ENCODE data around the gene ZNF555.

Gene ZNF555

GRCh38 chr19:2820112-2820702, 21.1 kb upstream of the ZNF555 start:
- no peaks in the 10 kb centered on the region for H3K9me3 ChIP-seq (ENCODE audit: insufficient read depth, low read length, severe bottlenecking)
- peaks cover 19% of the 10 kb centered on the region for H3K4me1 ChIP-seq (ENCODE audit: insufficient read depth, low read length)
- H3K4me3 ChIP-seq (ENCODE audit: low read depth in 1 of 2, low read length in 2 of 2) = peak overlapping the region; percentile 68 to 70; a peak in 3 of 4 replicates
- peak overlapping the region; percentile 77 for H3K9ac ChIP-seq (ENCODE audit: low read depth, low read length)
- H3K27me3 ChIP-seq (ENCODE audit: insufficient read depth, low read length, poor library complexity) = no peaks in the 10 kb centered on the region
- no peak for TF ChIP-seq EZH2 (IDR thresholded peaks at IDR 0.05; ENCODE audit: borderline replicate concordance, low read depth, low read length, severe bottlenecking)
- TF ChIP-seq, protein P1, sequence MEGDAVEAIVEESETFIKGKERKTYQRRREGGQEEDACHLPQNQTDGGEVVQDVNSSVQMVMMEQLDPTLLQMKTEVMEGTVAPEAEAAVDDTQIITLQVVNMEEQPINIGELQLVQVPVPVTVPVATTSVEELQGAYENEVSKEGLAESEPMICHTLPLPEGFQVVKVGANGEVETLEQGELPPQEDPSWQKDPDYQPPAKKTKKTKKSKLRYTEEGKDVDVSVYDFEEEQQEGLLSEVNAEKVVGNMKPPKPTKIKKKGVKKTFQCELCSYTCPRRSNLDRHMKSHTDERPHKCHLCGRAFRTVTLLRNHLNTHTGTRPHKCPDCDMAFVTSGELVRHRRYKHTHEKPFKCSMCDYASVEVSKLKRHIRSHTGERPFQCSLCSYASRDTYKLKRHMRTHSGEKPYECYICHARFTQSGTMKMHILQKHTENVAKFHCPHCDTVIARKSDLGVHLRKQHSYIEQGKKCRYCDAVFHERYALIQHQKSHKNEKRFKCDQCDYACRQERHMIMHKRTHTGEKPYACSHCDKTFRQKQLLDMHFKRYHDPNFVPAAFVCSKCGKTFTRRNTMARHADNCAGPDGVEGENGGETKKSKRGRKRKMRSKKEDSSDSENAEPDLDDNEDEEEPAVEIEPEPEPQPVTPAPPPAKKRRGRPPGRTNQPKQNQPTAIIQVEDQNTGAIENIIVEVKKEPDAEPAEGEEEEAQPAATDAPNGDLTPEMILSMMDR (IDR thresholded peaks at IDR 0.05; ENCODE audit: borderline replicate concordance, extremely low read depth, low read length, poor library complexity, severe bottlenecking) = no peak
- peaks cover 6% of the 10 kb centered on the region for H3K79me2 ChIP-seq (ENCODE audit: insufficient read depth, low read length)
- H3K4me2 ChIP-seq (ENCODE audit: insufficient read depth, low read length) = peak overlapping the region; percentile 76
- peak overlapping the region; percentile 61 for H2AFZ ChIP-seq (ENCODE audit: low read depth, low read length)
- H3K27ac ChIP-seq (ENCODE audit: low read length) = peak overlapping the region; percentile 54
- ATAC-seq (ENCODE audit: insufficient read depth, low read depth) = peak; percentile 35
- H4K20me1 ChIP-seq (ENCODE audit: insufficient read depth, low read length) = no peaks in the 10 kb centered on the region
- H3K36me3 ChIP-seq (ENCODE audit: insufficient read depth, low read length) = peaks cover 10% of the 10 kb centered on the region
- DNase-seq = peak; percentile 43

DNA sequence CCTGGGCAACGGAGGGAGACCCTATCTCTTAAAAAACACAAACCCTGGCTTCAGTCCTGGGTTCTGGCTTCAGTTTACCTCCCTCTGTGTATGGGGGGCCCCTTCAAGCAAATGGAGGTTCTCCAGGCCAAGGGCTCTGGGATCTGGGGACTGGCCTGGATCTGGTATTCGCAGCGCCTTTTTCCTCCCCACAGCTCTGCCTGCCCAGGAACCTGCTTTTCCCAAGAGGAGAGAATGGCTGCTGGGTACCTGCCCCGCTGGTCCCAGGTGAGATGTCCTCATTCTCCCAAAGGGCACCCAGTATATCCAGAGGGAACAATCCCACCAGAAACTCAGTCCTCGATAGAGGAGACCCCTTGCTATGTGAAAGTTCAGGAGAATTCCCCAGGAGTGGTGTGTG, 18.4 kb upstream of the ZNF555 start:
- Histone ChIP-seq H4K20me1 (ENCODE audit: insufficient read depth, low read length) (no peaks in the 10 kb centered on the region), H3K9me3 (ENCODE audit: insufficient read depth, low read length, severe bottlenecking) (no peaks in the 10 kb centered on the region), H3K79me2 (ENCODE audit: insufficient read depth, low read length) (peaks cover 6% of the 10 kb centered on the region), H3K4me1 (ENCODE audit: insufficient read depth, low read length) (peaks cover 19% of the 10 kb centered on the region), H3K4me2 (ENCODE audit: insufficient read depth, low read length) (no peak overlapping the region), H2AFZ (ENCODE audit: low read depth, low read length) (no peak overlapping the region), H3K27me3 (ENCODE audit: insufficient read depth, low read length, poor library complexity) (no peaks in the 10 kb centered on the region), H3K36me3 (ENCODE audit: insufficient read depth, low read length) (peaks cover 21% of the 10 kb centered on the region), H3K27ac (ENCODE audit: low read length) (no peak overlapping the region), H3K9ac (ENCODE audit: low read depth, low read length) (no peak overlapping the region), H3K4me3 (ENCODE audit: low read depth in 1 of 2, low read length in 2 of 2) (no peak overlapping the region)
- ATAC-seq (ENCODE audit: insufficient read depth, low read depth) (no peak), DNase-seq (no peak)
- no peak for TF ChIP-seq EZH2 (IDR thresholded peaks at IDR 0.05; ENCODE audit: borderline replicate concordance, low read depth, low read length, severe bottlenecking)

GRCh38 chr19:2823646-2824045, 17.6 kb upstream of the ZNF555 start:
- Histone ChIP-seq H3K9me3 (ENCODE audit: insufficient read depth, low read length, severe bottlenecking) (no peaks in the 10 kb centered on the region), H2AFZ (ENCODE audit: low read depth, low read length) (no peak overlapping the region), H3K79me2 (ENCODE audit: insufficient read depth, low read length) (peaks cover 6% of the 10 kb centered on the region), H3K4me1 (ENCODE audit: insufficient read depth, low read length) (peaks cover 19% of the 10 kb centered on the region), H3K4me2 (ENCODE audit: insufficient read depth, low read length) (no peak overlapping the region), H3K4me3 (ENCODE audit: low read depth in 1 of 2, low read length in 2 of 2) (no peak overlapping the region), H3K27me3 (ENCODE audit: insufficient read depth, low read length, poor library complexity) (no peaks in the 10 kb centered on the region), H3K36me3 (ENCODE audit: insufficient read depth, low read length) (peaks cover 24% of the 10 kb centered on the region), H4K20me1 (ENCODE audit: insufficient read depth, low read length) (no peaks in the 10 kb centered on the region), H3K9ac (ENCODE audit: low read depth, low read length) (no peak overlapping the region), H3K27ac (ENCODE audit: low read length) (no peak overlapping the region)
- no peak for DNase-seq
- TF ChIP-seq, protein P1 (IDR thresholded peaks at IDR 0.05; ENCODE audit: borderline replicate concordance, extremely low read depth, low read length, poor library complexity, severe bottlenecking) = no peak
- ATAC-seq (ENCODE audit: insufficient read depth, low read depth) = no peak

DNA sequence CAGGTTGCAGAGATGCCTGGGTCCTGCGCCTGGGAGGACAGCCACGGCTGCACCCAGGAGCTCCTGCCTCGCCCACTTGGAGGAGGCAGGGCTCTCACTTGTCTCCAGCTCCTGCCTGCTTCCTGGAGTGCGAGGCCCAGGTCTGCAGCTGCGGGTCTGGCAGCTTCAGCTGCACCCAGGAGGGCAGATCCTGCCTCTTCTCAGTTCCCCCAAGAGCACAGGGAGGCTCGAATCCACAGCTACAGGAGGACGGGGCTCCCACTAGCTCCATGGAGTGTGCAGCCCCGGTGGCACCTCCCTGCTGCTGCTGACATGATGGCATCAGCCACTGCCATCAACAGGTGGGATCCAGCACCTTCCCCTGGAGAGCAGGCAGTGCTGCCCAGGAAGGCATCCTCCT, 17.1 kb upstream of the ZNF555 start:
- H3K4me3 ChIP-seq (ENCODE audit: low read depth in 1 of 2, low read length in 2 of 2) = no peak overlapping the region
- DNase-seq = no peak
- H4K20me1 ChIP-seq (ENCODE audit: insufficient read depth, low read length) = no peaks in the 10 kb centered on the region
- H2AFZ ChIP-seq (ENCODE audit: low read depth, low read length) = no peak overlapping the region
- peaks cover 6% of the 10 kb centered on the region for H3K79me2 ChIP-seq (ENCODE audit: insufficient read depth, low read length)
- no peaks in the 10 kb centered on the region for H3K27me3 ChIP-seq (ENCODE audit: insufficient read depth, low read length, poor library complexity)
- peaks cover 18% of the 10 kb centered on the region for H3K4me1 ChIP-seq (ENCODE audit: insufficient read depth, low read length)
- H3K27ac ChIP-seq (ENCODE audit: low read length) = no peak overlapping the region
- no peaks in the 10 kb centered on the region for H3K9me3 ChIP-seq (ENCODE audit: insufficient read depth, low read length, severe bottlenecking)
- TF ChIP-seq EZH2 (IDR thresholded peaks at IDR 0.05; ENCODE audit: borderline replicate concordance, low read depth, low read length, severe bottlenecking) = no peak
- TF ChIP-seq, protein P1 (IDR thresholded peaks at IDR 0.05; ENCODE audit: borderline replicate concordance, extremely low read depth, low read length, poor library complexity, severe bottlenecking) = no peak
- ATAC-seq (ENCODE audit: insufficient read depth, low read depth) = no peak
- no peak overlapping the region for H3K4me2 ChIP-seq (ENCODE audit: insufficient read depth, low read length)
- no peak overlapping the region for H3K9ac ChIP-seq (ENCODE audit: low read depth, low read length)
- peaks cover 24% of the 10 kb centered on the region for H3K36me3 ChIP-seq (ENCODE audit: insufficient read depth, low read length)

Measured in DND-41 (cell line).